Panc1 (cell line): ENCODE results near the gene GRAMD4. TPM values are rescaled to one million over a fixed set of nuclear protein-coding genes. Genes with fewer than 3 reads are reported as not detected.

ENCODE experiments used
- ATAC-seq: fragments of 200-7000 bp; cut with Tn5 transposase; 2 replicates; pipeline ENCODE4 v1.9.1; 2020; ENCODE audit warnings: mild to moderate bottlenecking, moderate library complexity
- BruUV-seq: library from RNA; stranded (reverse); fragments of 400-500 nt; replicated peaks from 2 replicates; lab custom pipeline; 2021; lab: Mats Ljungman, UMichigan
- CTCF ChIA-PET: fragments of 300-600 bp; sonication (Branson Sonifier 250); formaldehyde crosslinking; loops from one replicate; lab custom pipeline; 2022; ENCODE audit warnings: antibody characterized with exemption; lab: Charles Lee
- POLR2A ChIA-PET: fragments of 300-600 bp; sonication (Branson Sonifier 250); formaldehyde crosslinking; loops from one replicate; lab custom pipeline; 2022; ENCODE audit warnings: antibody characterized with exemption; lab: Charles Lee
- DNase-seq: peaks from one replicate; pipeline ENCODE4 v3.0.0-alpha.2; 2010; ENCODE audit warnings: low read depth, low spot score
- H3K27ac ChIP-seq: 2 replicates; pipeline ENCODE4 v1.5.1; 2011; ENCODE audit warnings: mild to moderate bottlenecking, low read length, inconsistent platforms
- H3K27me3 ChIP-seq: fragments of 200-500 bp; sonication (Bioruptor generic); 2 replicates; pipeline ENCODE4 v1.6.0; 2014; ENCODE audit warnings: low read length, inconsistent platforms; ENCODE audit not compliant: control insufficient read depth, insufficient read depth
- H3K36me3 ChIP-seq: fragments of 200-500 bp; sonication (Bioruptor generic); 2 replicates; pipeline ENCODE4 v1.5.1; 2014; ENCODE audit warnings: inconsistent platforms, mild to moderate bottlenecking, low read length, moderate library complexity; ENCODE audit not compliant: control insufficient read depth, insufficient read depth
- H3K4me1 ChIP-seq: 2 replicates; pipeline ENCODE4 v1.5.1; 2011; ENCODE audit warnings: inconsistent platforms, mild to moderate bottlenecking, low read length, moderate library complexity; ENCODE audit not compliant: control insufficient read depth, insufficient read depth
- H3K4me3 ChIP-seq, 2 experiments: 2 replicates each; pipeline ENCODE4 v1.5.1; 2011 to 2012; ENCODE audit warnings: low read depth in 2 of 2, low read length in 2 of 2, mild to moderate bottlenecking in 2 of 2, inconsistent platforms in 1 of 2, moderate library complexity in 1 of 2
- H3K9me3 ChIP-seq: fragments of 200-500 bp; sonication (Bioruptor generic); 2 replicates; pipeline ENCODE4 v1.5.1; 2014; ENCODE audit warnings: low read depth, mild to moderate bottlenecking, inconsistent platforms, low read length, moderate library complexity; ENCODE audit not compliant: control insufficient read depth, insufficient read depth
- CTCF ChIP-seq: fragments of 450-650 bp; IDR thresholded peaks from 2 replicates; pipeline ENCODE4 v1.5.1; 2017; ENCODE audit warnings: mild to moderate bottlenecking
- POLR2AphosphoS5 ChIP-seq: IDR thresholded peaks from 2 replicates; pipeline ENCODE4 v1.6.1; 2012; ENCODE audit warnings: mild to moderate bottlenecking, low read depth, low read length, moderate library complexity
- REST ChIP-seq, 2 experiments: IDR thresholded peaks; 2 replicates each; pipeline ENCODE4 v1.6.1; 2011 to 2012; ENCODE audit warnings: low read depth in 2 of 2, control low read depth in 1 of 2, low read length in 1 of 2, mild to moderate bottlenecking in 1 of 2, moderate library complexity in 1 of 2; ENCODE audit not compliant: insufficient read depth in 1 of 2
- SIN3A ChIP-seq: IDR thresholded peaks from 2 replicates; pipeline ENCODE4 v1.6.1; 2012; ENCODE audit warnings: low read depth, mild to moderate bottlenecking, low read length, moderate library complexity, borderline replicate concordance; ENCODE audit not compliant: insufficient read depth
- TCF7L2 ChIP-seq: IDR thresholded peaks from 2 replicates; pipeline ENCODE4 v1.6.1; 2011; ENCODE audit warnings: mild to moderate bottlenecking, low read depth, low read length, inconsistent platforms
- in situ Hi-C: cut with HindIII; loops from 2 replicates; pipeline ENCODE4 v1.10.0; 2016; ENCODE audit warnings: low sequenced_read_pairs, low pct_unique_long_range_greater_than_20kb
- intact Hi-C: fragments of 100-400 bp; cut with micrococcal nuclease; formaldehyde crosslinking; loops from one replicate; pipeline ENCODE4 v1.10.0; 2022; ENCODE audit not compliant: unreplicated experiment
- total RNA-seq: library from RNA; stranded (reverse); gene quantifications from one replicate; pipeline ENCODE4 v1.2.1, GENCODE V29; 2021; ENCODE audit not compliant: unreplicated experiment

GRAMD4 gene
- total RNA-seq, 1 experiment from 2014 or later = 30.8 TPM

GRCh38 chr22:46687460-46687859, 67.3 kb downstream of the GRAMD4 start:
- no peak overlapping the region for H3K27ac ChIP-seq
- ChIA-PET POLR2A (no interaction called here), CTCF (no interaction called here)
- no peak overlapping the region for H3K4me3 ChIP-seq
- in situ Hi-C loops = no loop called here
- BruUV-seq = no TSS peak
- intact Hi-C loops = loop anchor here (10.0 kb wide), 1 partner anchor 123 kb away; no protein-coding TSS in a partner anchor
- DNase-seq = no peak
- H3K27me3 ChIP-seq = no peaks in the 10 kb centered on the region
- H3K9me3 ChIP-seq = no peaks in the 10 kb centered on the region
- no peak for ATAC-seq
- no peaks in the 10 kb centered on the region for H3K36me3 ChIP-seq
- no peak for TF ChIP-seq SIN3A
- no peak for TF ChIP-seq REST (IDR thresholded peaks at IDR 0.05; ENCODE audit: insufficient read depth in 1 of 2, low read depth in 2 of 2, low read length in 1 of 2)
- no peak for TF ChIP-seq CTCF
- no peak for TF ChIP-seq TCF7L2
- no peak for TF ChIP-seq POLR2AphosphoS5
- H3K4me1 ChIP-seq = no peaks in the 10 kb centered on the region

- Histone ChIP-seq H3K27me3 (no peaks in the 10 kb centered on the region), H3K4me1 (no peaks in the 10 kb centered on the region), H3K4me3 (no peak overlapping the region), H3K36me3 (no peaks in the 10 kb centered on the region), H3K27ac (no peak overlapping the region), H3K9me3 (no peaks in the 10 kb centered on the region)
- no TSS peak for BruUV-seq
- intact Hi-C loops (loop anchor here (10.0 kb wide), 1 partner anchor 124 kb away; no protein-coding TSS in a partner anchor), in situ Hi-C loops (no loop called here)
- ATAC-seq (no peak), DNase-seq (no peak)
- POLR2A ChIA-PET = no interaction called here
- CTCF ChIA-PET = no interaction called here
- TF ChIP-seq POLR2AphosphoS5 (no peak), REST (IDR thresholded peaks at IDR 0.05; ENCODE audit: insufficient read depth in 1 of 2, low read depth in 2 of 2, low read length in 1 of 2) (no peak), TCF7L2 (no peak), SIN3A (no peak), CTCF (no peak)
Observed at GRCh38 chr22:46688949-46689348, 68.8 kb downstream of the GRAMD4 start.
